T-helper 2 cell (primary cell): ENCODE results near the gene KRT83.

Experiments
- DNase-seq, 5 experiments: peaks; one replicate each; pipeline versions ENCODE4 v3.0.0 to v3.0.0-alpha.2; 2012 to 2022

The KRT83 gene

GRCh38 chr12:52331039-52331438 is 9.8 kb upstream of the KRT83 start:
- DNase-seq = no peak

- no peak for DNase-seq
These were observed 6.8 kb upstream of the KRT83 start for GRCh38 chr12:52327830-52328500.

GRCh38 chr12:52327052-52327829 is 6.0 kb upstream of the KRT83 start:
- DNase-seq = peak; percentile 25 to 87 (median 65)

- DNase-seq = no peak
These were observed 2.9 kb upstream of the KRT83 start for GRCh38 chr12:52324153-52324444.

- no peak for DNase-seq
These were observed 2.4 kb upstream of the KRT83 start for GRCh38 chr12:52323416-52324152.

- no peak for DNase-seq
These were observed 1.8 kb upstream of the KRT83 start for GRCh38 chr12:52323001-52323400.

GRCh38 chr12:52322069-52322468 is 871 bp upstream of the KRT83 start:
- no peak for DNase-seq

- no peak for DNase-seq
These were observed 220 bp upstream of the KRT83 start for GRCh38 chr12:52321418-52321817.

GRCh38 chr12:52319097-52319496 is 2.1 kb downstream of the KRT83 start:
- DNase-seq = peak in 1 of 5 experiments; percentile 12

- DNase-seq = no peak
These were observed 2.8 kb downstream of the KRT83 start for GRCh38 chr12:52318241-52318990.

- DNase-seq = no peak
These were observed 3.6 kb downstream of the KRT83 start for GRCh38 chr12:52317468-52318052.

GRCh38 chr12:52316701-52317100 is 4.5 kb downstream of the KRT83 start:
- DNase-seq = no peak

- no peak for DNase-seq
These were observed 4.9 kb downstream of the KRT83 start for GRCh38 chr12:52316290-52316689.

- peak in 1 of 5 experiments; percentile 31 for DNase-seq
These were observed 5.5 kb downstream of the KRT83 start for GRCh38 chr12:52315721-52316120.

GRCh38 chr12:52314511-52314910 is 6.7 kb downstream of the KRT83 start:
- DNase-seq = no peak

- no peak for DNase-seq
These were observed 7.3 kb downstream of the KRT83 start for GRCh38 chr12:52313926-52314325.

- no peak for DNase-seq
These were observed 7.7 kb downstream of the KRT83 start for GRCh38 chr12:52313461-52313860.

- no peak for DNase-seq
These were observed 9.1 kb downstream of the KRT83 start for GRCh38 chr12:52312086-52312485.

- no peak for DNase-seq
These were observed 9.9 kb downstream of the KRT83 start for GRCh38 chr12:52311285-52311648.

GRCh38 chr12:52310622-52311284 is 10.4 kb downstream of the KRT83 start:
- DNase-seq = no peak

GRCh38 chr12:52308806-52309425 is 12.3 kb downstream of the KRT83 start:
- no peak for DNase-seq
